Endothelial cell of umbilical vein (primary cell): Measurements from ENCODE around the gene TLN1.

ENCODE experiments used
- CTCF ChIP-seq, 2 donors: IDR thresholded peaks; 1 replicate in 1 of 2; 2 replicates in 1 of 2; pipeline ENCODE4 v1.5.1; 2011; ENCODE audit warnings: low read length in 2 of 2, mild to moderate bottlenecking in 2 of 2, moderate library complexity in 2 of 2, control low read depth in 1 of 2, inconsistent platforms in 1 of 2, low read depth in 1 of 2; ENCODE audit not compliant: insufficient read depth in 1 of 2; ENCODE audit errors: extremely low read depth in 1 of 2
- EZH2 ChIP-seq: IDR thresholded peaks from 2 replicates; pipeline ENCODE4 v1.6.1; 2012; ENCODE audit warnings: borderline replicate concordance, low read depth, mild to moderate bottlenecking, moderate library complexity, low read length, inconsistent platforms; ENCODE audit not compliant: severe bottlenecking
- FOS ChIP-seq: IDR thresholded peaks from 2 replicates; pipeline ENCODE4 v1.6.1; 2011; ENCODE audit warnings: mild to moderate bottlenecking, low read length, moderate library complexity, borderline replicate concordance; ENCODE audit not compliant: insufficient read depth
- JUN ChIP-seq: IDR thresholded peaks from 2 replicates; pipeline ENCODE4 v1.6.1; 2011; ENCODE audit warnings: borderline replicate concordance, low read depth; ENCODE audit not compliant: insufficient read length, insufficient read depth
- MAX ChIP-seq: IDR thresholded peaks from 2 replicates; pipeline ENCODE4 v1.6.1; 2011; ENCODE audit not compliant: insufficient read depth, insufficient read length
- POLR2A ChIP-seq: IDR thresholded peaks from 2 replicates; pipeline ENCODE4 v1.6.1; 2012; ENCODE audit warnings: low read depth, mild to moderate bottlenecking, control low read depth, low read length
- POLR2AphosphoS5 ChIP-seq: IDR thresholded peaks from 2 replicates; pipeline ENCODE4 v1.6.1; 2012; ENCODE audit warnings: low read depth, mild to moderate bottlenecking, control low read depth, low read length, moderate library complexity; ENCODE audit not compliant: insufficient read depth

GRCh38 chr9:35743452-35743851, 11.5 kb upstream of the TLN1 start:
- TF ChIP-seq CTCF (IDR thresholded peaks at IDR 0.05; ENCODE audit: extremely low read depth in 1 of 2, insufficient read depth in 1 of 2, low read depth in 1 of 2, low read length in 2 of 2) (no peak), POLR2A (no peak), POLR2AphosphoS5 (no peak), MAX (no peak), EZH2 (no peak), FOS (no peak), JUN (no peak)
